CD4-positive, alpha-beta T cell treated with Interleukin-15 for 1 hour (primary cell): ENCODE results near the gene TNS2.
"Not testable (repeated sequence)": the region's sequence is repeated elsewhere in the genome, so short reads cannot be mapped to it uniquely, and the experiment has no call there.

Experiments
- DNase-seq: peaks from one replicate; pipeline ENCODE4 v3.0.0-alpha.2; 2020

The TNS2 gene

GRCh38 chr12:53069621-53070410 is 20.0 kb downstream of the TNS2 start:
- DNase-seq = no peak

- DNase-seq = no peak
Observed at GRCh38 chr12:53070877-53071492, 21.1 kb downstream of the TNS2 start.

GRCh38 chr12:53071591-53072551 is 22.0 kb downstream of the TNS2 start:
- no peak for DNase-seq

- no peak for DNase-seq
Observed at GRCh38 chr12:53073881-53074280, 24.0 kb downstream of the TNS2 start.

- DNase-seq = no peak
Observed at GRCh38 chr12:53074283-53074998, 24.6 kb downstream of the TNS2 start.

GRCh38 chr12:53074999-53075370 is 25.1 kb downstream of the TNS2 start:
- no peak for DNase-seq

GRCh38 chr12:53076461-53076860 is 26.6 kb downstream of the TNS2 start:
- no peak for DNase-seq

GRCh38 chr12:53077030-53077429 is 27.2 kb downstream of the TNS2 start:
- DNase-seq = no peak

GRCh38 chr12:53078425-53079225 is 28.8 kb downstream of the TNS2 start:
- DNase-seq = peak; percentile 35

- peak; percentile 96 for DNase-seq
Observed at GRCh38 chr12:53079226-53080117, 29.6 kb downstream of the TNS2 start, which contains the start of gene SPRYD3. TSS of gene SPRYD3 (minus strand) at chr12:53079390. CDS start at chr12:53079333, 57 bp downstream.

- no peak for DNase-seq
Observed at GRCh38 chr12:53082637-53083175, 32.8 kb downstream of the TNS2 start.

- DNase-seq = no peak
Observed at GRCh38 chr12:53086361-53086760, 36.5 kb downstream of the TNS2 start.

- no peak for DNase-seq
Observed at GRCh38 chr12:53090105-53090504, 40.2 kb downstream of the TNS2 start.

GRCh38 chr12:53090554-53090953 is 40.7 kb downstream of the TNS2 start:
- DNase-seq = no peak

GRCh38 chr12:53091756-53092155 is 41.9 kb downstream of the TNS2 start:
- no peak for DNase-seq

GRCh38 chr12:53093777-53094393 is 44.0 kb downstream of the TNS2 start:
- peak; percentile 29 for DNase-seq

- no peak for DNase-seq
Observed at GRCh38 chr12:53094394-53094787, 44.5 kb downstream of the TNS2 start.

GRCh38 chr12:53094796-53095595 is 45.1 kb downstream of the TNS2 start:
- not testable (repeated sequence) for DNase-seq

- not testable (repeated sequence) for DNase-seq
Observed at GRCh38 chr12:53095596-53095895, 45.7 kb downstream of the TNS2 start.
